Heart right ventricle (tissue), 16 donors: ENCODE data around the gene ZNF365. TPM values are rescaled to one million over a fixed set of nuclear protein-coding genes. Genes with fewer than 3 reads are reported as not detected.

Experiments used
- ATAC-seq, 8 donors: fragments of 200-7000 bp; cut with Tn5 transposase; one replicate each; pipeline ENCODE4 v1.9.1; 2020; ENCODE audit warnings: mild to moderate bottlenecking in 8 of 8, moderate library complexity in 8 of 8, moderate number of reproducible peaks in 1 of 8
- DNase-seq, 2 donors: peaks; one replicate each; pipeline ENCODE4 v3.0.0-alpha.2; 2020
- H3K27ac ChIP-seq, 10 donors: fragments of 200-600 bp; sonication (generic) in 2 of 10; one replicate each; pipeline versions ENCODE4 v1.5.0 to v1.8.0; 2020 to 2022; ENCODE audit warnings: mild to moderate bottlenecking in 3 of 10
- H3K27me3 ChIP-seq, 7 donors: fragments of 200-600 bp; one replicate each; pipeline ENCODE4 v1.8.0; 2021 to 2022; ENCODE audit warnings: mild to moderate bottlenecking in 2 of 7
- H3K36me3 ChIP-seq, 9 donors: fragments of 200-600 bp; sonication (generic) in 1 of 9; one replicate each; pipeline versions ENCODE4 v1.5.0 to v1.8.0; 2020 to 2022; ENCODE audit warnings: mild to moderate bottlenecking in 2 of 9
- H3K4me1 ChIP-seq, 9 donors: fragments of 200-600 bp; sonication (generic) in 1 of 9; one replicate each; pipeline versions ENCODE4 v1.5.0 to v1.8.0; 2020 to 2022; ENCODE audit warnings: mild to moderate bottlenecking in 4 of 9
- H3K4me3 ChIP-seq, 10 donors: fragments of 200-600 bp; sonication (generic) in 2 of 10; one replicate each; pipeline versions ENCODE4 v1.5.0 to v1.8.0; 2020 to 2022; ENCODE audit warnings: mild to moderate bottlenecking in 7 of 10, moderate library complexity in 2 of 10
- H3K9me3 ChIP-seq, 11 donors: fragments of 200-600 bp in 10 of 11; sonication (generic) in 2 of 11; one replicate each; pipeline versions ENCODE4 v1.5.0 to v1.8.0; 2013 to 2022; ENCODE audit warnings: mild to moderate bottlenecking in 2 of 11, control low read depth in 1 of 11, moderate library complexity in 1 of 11
- WGBS, 2 donors: extraction: QIAGEN DNeasy Blood & Tissue Kit; methylation state at CpG; one replicate each; pipeline ENCODE4 v1.1.7; 2013; ENCODE audit warnings: inconsistent platforms in 1 of 2; 5-methylcytosine and 5-hydroxymethylcytosine counted together
- intact Hi-C, 10 donors: fragments of 100-400 bp; cut with DNase I; formaldehyde crosslinking; loops; one replicate each; pipeline versions ENCODE4 v1.11.1 to v1.14.2; 2022
- polyA plus RNA-seq, 2 donors: library from polyadenylated mRNA; stranded (reverse); fragments of 200-250 nt; gene quantifications; one replicate each; pipeline ENCODE4 v1.2.3, GENCODE V29; 2013
- total RNA-seq, 10 donors: library from RNA; stranded (reverse); fragmentation: NEBNext Ultra II Directional in 3 of 10; extraction: Animal tissue kit (Norgen Biotek cat#: 25700) in 3 of 10; gene quantifications; one replicate each; pipeline versions ENCODE4 v1.2.1 to v1.2.4, GENCODE V29; 2021 to 2023
- TF ChIP-seq, protein P1 (sequence below), 9 donors: fragments of 200-600 bp; sonication (generic) in 2 of 9; IDR thresholded peaks; one replicate each; pipeline versions ENCODE4 v1.5.0 to v1.8.0; 2021 to 2022; ENCODE audit warnings: antibody characterized with exemption in 9 of 9, mild to moderate bottlenecking in 5 of 9, moderate library complexity in 1 of 9
- donor health status: Arrhythmogenic right ventricular cardiomyopathy.
- donor health status: ischemic (EF 13 %, LVEDD 7.1; RV severe dilation, severe dysfunction).
- donor health status: healthy with polysubstance abuse.
- donor health status: DM: no; HTN: yes; CAD: no.
- donor health status: DM: no; HTN: no; CAD: no.
- donor health status: ischemic (EF 25% LVEDD 6.9; RV normal size, moderate dysfunction).
- donor health status: ischemic (EF 25% LVEDD 5.7; RV mildly dilated, moderate dysfunction).
- donor health status: healthy.
- donor health status: DM: yes; HTN: yes; CAD: no.
- donor health status: Ischemic cardiomyopathy.
- donor health status: ischemic (EF 35%, LVEDD 5.7; RV mildly dilated, moderate dysfunction).
- donor health status: nonischemic (EF 11% LVEDD 7.7; RV severe dilation, severe dysfunction).
- donor health status: DM: yes; HTN: yes; CAD: no.
- donor health status: PGD.
- donor health status: ischemic (EF 29% LVEDD 5.4; RV normal size, mild dysfunction).
- donor health status: nonischemic (EF 23%, LVEDD 6.1; RV moderate dilation, normal function).

ZNF365 gene
- total and polyA plus RNA-seq, 12 donors: 0.05 to 0.60 (median 0.16) TPM

DNA sequence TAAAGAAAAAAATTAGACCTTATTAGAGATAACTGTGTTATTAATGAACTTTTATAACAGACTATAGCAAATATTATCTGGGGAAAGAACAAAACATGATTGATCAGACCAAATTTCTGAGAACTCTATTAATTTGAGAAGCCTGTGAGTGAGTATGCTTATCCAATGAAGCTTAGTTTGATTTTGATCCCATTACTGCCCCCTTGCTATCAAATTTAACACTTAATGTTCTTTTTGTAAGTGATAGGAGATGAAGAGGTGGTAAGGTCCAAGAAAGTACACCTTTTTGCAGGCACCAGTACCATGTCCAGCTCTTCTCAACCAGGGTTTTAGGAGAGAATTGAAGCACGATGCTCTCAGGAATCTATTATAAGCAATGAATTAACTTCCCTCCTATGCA lies 49.9 kb downstream of the ZNF365 start:
- no peaks in the 10 kb centered on the region for H3K4me1 ChIP-seq
- TF ChIP-seq, protein P1, sequence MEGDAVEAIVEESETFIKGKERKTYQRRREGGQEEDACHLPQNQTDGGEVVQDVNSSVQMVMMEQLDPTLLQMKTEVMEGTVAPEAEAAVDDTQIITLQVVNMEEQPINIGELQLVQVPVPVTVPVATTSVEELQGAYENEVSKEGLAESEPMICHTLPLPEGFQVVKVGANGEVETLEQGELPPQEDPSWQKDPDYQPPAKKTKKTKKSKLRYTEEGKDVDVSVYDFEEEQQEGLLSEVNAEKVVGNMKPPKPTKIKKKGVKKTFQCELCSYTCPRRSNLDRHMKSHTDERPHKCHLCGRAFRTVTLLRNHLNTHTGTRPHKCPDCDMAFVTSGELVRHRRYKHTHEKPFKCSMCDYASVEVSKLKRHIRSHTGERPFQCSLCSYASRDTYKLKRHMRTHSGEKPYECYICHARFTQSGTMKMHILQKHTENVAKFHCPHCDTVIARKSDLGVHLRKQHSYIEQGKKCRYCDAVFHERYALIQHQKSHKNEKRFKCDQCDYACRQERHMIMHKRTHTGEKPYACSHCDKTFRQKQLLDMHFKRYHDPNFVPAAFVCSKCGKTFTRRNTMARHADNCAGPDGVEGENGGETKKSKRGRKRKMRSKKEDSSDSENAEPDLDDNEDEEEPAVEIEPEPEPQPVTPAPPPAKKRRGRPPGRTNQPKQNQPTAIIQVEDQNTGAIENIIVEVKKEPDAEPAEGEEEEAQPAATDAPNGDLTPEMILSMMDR (IDR thresholded peaks at IDR 0.05): no peak
- H3K9me3 ChIP-seq: peaks cover 0 to 5% (median 0%) of the 10 kb centered on the region in 11 donors
- WGBS, 2 donors: 92 to 95% methylated on average over 1 of the region's 1 CpG
- peaks cover 0 to 7% (median 0%) of the 10 kb centered on the region in 7 donors for H3K27me3 ChIP-seq
- no peak overlapping the region for H3K4me3 ChIP-seq
- no peak for DNase-seq
- intact Hi-C loops: no loop called here
- H3K36me3 ChIP-seq: no peaks in the 10 kb centered on the region
- no peak overlapping the region for H3K27ac ChIP-seq
- no peak for ATAC-seq

DNA sequence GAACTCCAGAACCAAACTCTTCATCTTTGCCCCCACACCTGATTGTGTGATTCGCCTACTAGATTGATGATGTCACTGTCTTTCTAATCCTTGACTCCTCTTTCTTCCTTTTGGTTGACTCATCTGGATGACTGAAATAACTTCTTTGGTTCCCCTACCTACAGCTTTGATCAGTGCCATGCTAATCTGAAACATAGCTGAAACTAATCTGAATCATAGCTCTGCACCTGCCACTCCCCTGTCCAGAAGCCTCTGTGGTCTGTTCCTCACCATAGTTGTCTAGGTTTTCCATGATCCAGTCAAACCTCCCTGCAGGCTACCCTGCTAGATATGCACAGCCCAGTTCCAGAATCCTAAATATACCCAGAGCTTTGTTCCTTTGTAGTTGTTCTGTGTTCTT lies 51.9 kb downstream of the ZNF365 start:
- peaks cover 0 to 5% (median 0%) of the 10 kb centered on the region in 11 donors for H3K9me3 ChIP-seq
- no peaks in the 10 kb centered on the region for H3K36me3 ChIP-seq
- peaks cover 0 to 7% (median 0%) of the 10 kb centered on the region in 7 donors for H3K27me3 ChIP-seq
- ATAC-seq (no peak), DNase-seq (no peak)
- intact Hi-C loops: no loop called here
- TF ChIP-seq, protein P1 (IDR thresholded peaks at IDR 0.05): no peak
- H3K27ac ChIP-seq: no peak overlapping the region
- H3K4me3 ChIP-seq: no peak overlapping the region
- 73 to 75% methylated on average over 1 of the region's 1 CpG for WGBS, 2 donors
- H3K4me1 ChIP-seq: peaks cover 0 to 5% (median 0%) of the 10 kb centered on the region in 9 donors

DNA sequence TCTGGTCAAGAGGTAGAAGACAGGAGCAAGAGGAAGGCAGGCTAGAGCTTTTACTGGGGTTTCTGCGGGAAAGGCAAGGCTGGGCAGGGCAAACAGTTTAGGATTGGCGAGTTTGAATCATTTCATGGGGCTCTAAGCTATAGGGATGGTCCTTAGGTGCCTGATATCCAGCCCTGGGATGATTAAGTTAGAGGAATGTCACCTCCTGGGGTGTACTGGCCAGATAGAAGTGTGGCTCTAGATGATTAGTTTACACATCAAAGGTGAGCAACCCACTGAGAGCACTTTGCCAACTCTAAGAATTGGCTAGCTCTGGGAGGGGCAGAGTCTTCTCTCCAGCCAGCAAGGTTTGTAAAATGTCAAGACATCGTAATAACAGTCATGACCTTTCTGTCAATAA lies 52.4 kb downstream of the ZNF365 start:
- ATAC-seq: no peak
- peaks cover 0 to 5% (median 0%) of the 10 kb centered on the region in 11 donors for H3K9me3 ChIP-seq
- no peak overlapping the region for H3K27ac ChIP-seq
- 55 to 64% methylated on average over 3 of the region's 3 CpGs for WGBS, 2 donors
- no peak overlapping the region for H3K4me3 ChIP-seq
- H3K4me1 ChIP-seq: peaks cover 0 to 5% (median 0%) of the 10 kb centered on the region in 9 donors
- no peak for DNase-seq
- no peaks in the 10 kb centered on the region for H3K36me3 ChIP-seq
- H3K27me3 ChIP-seq: peaks cover 0 to 7% (median 0%) of the 10 kb centered on the region in 7 donors
- intact Hi-C loops: no loop called here
- TF ChIP-seq, protein P1 (IDR thresholded peaks at IDR 0.05): no peak

DNA sequence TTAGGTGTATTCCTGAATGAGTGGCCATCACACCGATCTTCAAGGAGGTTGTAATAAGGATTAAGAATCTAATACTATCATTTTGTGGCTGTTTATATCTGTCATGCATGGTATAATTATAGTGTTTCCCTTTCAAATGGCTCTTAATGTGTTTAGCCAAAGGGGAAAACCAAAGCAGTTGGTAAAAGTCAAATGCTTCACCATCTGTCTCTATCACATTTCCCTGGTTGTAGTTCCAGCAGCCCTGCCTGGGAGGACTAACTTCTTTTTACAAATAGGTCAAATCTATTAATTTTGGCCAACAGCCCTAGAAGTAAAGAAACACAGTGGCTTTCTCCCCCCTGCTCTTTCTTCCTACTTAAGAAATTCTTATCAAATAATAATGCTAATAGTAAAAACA lies 56.7 kb downstream of the ZNF365 start:
- DNase-seq (no peak), ATAC-seq (no peak)
- Histone ChIP-seq H3K4me1 (peaks cover 0 to 13% (median 0%) of the 10 kb centered on the region in 9 donors), H3K4me3 (no peak overlapping the region), H3K27ac (no peak overlapping the region), H3K9me3 (peaks cover 0 to 5% (median 0%) of the 10 kb centered on the region in 11 donors), H3K36me3 (no peaks in the 10 kb centered on the region), H3K27me3 (peaks cover 0 to 7% (median 0%) of the 10 kb centered on the region in 7 donors)
- intact Hi-C loops: loop anchor here (5.0 to 10.0 kb wide), 6 partner anchors 154 to 724 kb away; partner anchors contain the start of gene EGR2 (in 4 of the 10)
- TF ChIP-seq, protein P1 (IDR thresholded peaks at IDR 0.05): no peak
- WGBS, 2 donors: 44 to 93% methylated on average over 1 of the region's 1 CpG
